Ovary (tissue), 9 donors: ENCODE measurements around the gene WASF3. TPM values are rescaled to one million over a fixed set of nuclear protein-coding genes. Genes with fewer than 3 reads are reported as not detected.

Source experiments
- DNase-seq, 5 donors: peaks; one replicate each; pipeline ENCODE4 v3.0.0-alpha.2; 2019 to 2020
- H3K27ac ChIP-seq, 2 donors: fragments of 200-600 bp; one replicate each; pipeline versions ENCODE4 v1.5.1 to v1.8.0; 2019 to 2022
- H3K27me3 ChIP-seq: fragments of 200-600 bp; one replicate; pipeline ENCODE4 v1.8.0; 2022
- H3K36me3 ChIP-seq: fragments of 200-600 bp; sonication (generic); one replicate; pipeline ENCODE4 v1.5.1; 2019
- H3K4me1 ChIP-seq: one replicate; pipeline ENCODE4 v1.8.1; 2013; ENCODE audit warnings: mild to moderate bottlenecking, moderate library complexity; ENCODE audit not compliant: insufficient read depth
- H3K4me3 ChIP-seq: fragments of 200-600 bp; sonication (generic); one replicate; pipeline ENCODE4 v1.5.1; 2017
- H3K9me3 ChIP-seq, 2 donors: fragments of 200-600 bp in 1 of 2; sonication (generic) in 1 of 2; one replicate each; pipeline versions ENCODE4 v1.5.1 to v1.8.1; 2013 to 2019; ENCODE audit warnings: mild to moderate bottlenecking in 1 of 2, moderate library complexity in 1 of 2
- CTCF ChIP-seq, 3 donors: fragments of 450-650 bp in 2 of 3; fragments of 200-600 bp in 1 of 3; IDR thresholded peaks; one replicate each; pipeline versions ENCODE4 v1.5.1 to v1.8.0; 2016 to 2022; ENCODE audit warnings: antibody characterized with exemption in 3 of 3, mild to moderate bottlenecking in 1 of 3
- EP300 ChIP-seq: sonication (generic); formaldehyde crosslinking; IDR thresholded peaks from one replicate; pipeline ENCODE4 v1.6.1; 2017; ENCODE audit warnings: antibody characterized with exemption
- POLR2A ChIP-seq: fragments of 450-650 bp; IDR thresholded peaks from one replicate; pipeline ENCODE4 v1.6.1; 2017; ENCODE audit warnings: antibody characterized with exemption, mild to moderate bottlenecking, moderate library complexity
- WGBS, 3 donors: extraction: QIAGEN DNeasy Blood & Tissue Kit in 1 of 3; methylation state at CpG; one replicate each; pipeline versions ENCODE4 v1.1.5 to v1.1.7; 2013 to 2017; 5-methylcytosine and 5-hydroxymethylcytosine counted together
- intact Hi-C, 4 donors: fragments of 100-400 bp; cut with DNase I; formaldehyde crosslinking; loops; one replicate each; pipeline versions ENCODE4 v1.11.0 to v1.15.1; 2022 to 2023
- polyA plus RNA-seq, 2 donors: library from polyadenylated mRNA; stranded (reverse); fragments of 200-250 nt in 1 of 2; fragments of 350-450 nt in 1 of 2; fragmentation: Illumina TruSeq in 1 of 2; extraction: RNeasy Lipid Tissue Mini Kit (QIAGEN cat#74804) in 1 of 2; gene quantifications; one replicate each; pipeline ENCODE4 v1.2.3, GENCODE V29; 2013 to 2014
- total RNA-seq, 7 donors: library from RNA; depleted of rRNA in 2 of 7; stranded (reverse); fragments of >200 nt in 2 of 7; fragmentation: NEBNext Ultra II Directional in 3 of 7; extraction: Animal tissue kit (Norgen Biotek cat#: 25700) in 3 of 7; gene quantifications; one replicate each; pipeline versions ENCODE4 v1.1.0 to v1.2.4, GENCODE V29; 2016 to 2023
- donor health status: DM: no; HTN: no; CAD: no; lungs with moderate emphysema.
- donor health status: DM: no; HTN: no; CAD: no.
- donor health status: Bipolar disorder and iron deficiency.
- donor health status: DM: yes; HTN: yes; CAD: no.
- donor health status: DM: no; HTN: no; CAD: no.
- donor health status: DM: yes; HTN: yes; CAD: no.

The WASF3 gene
- total and polyA plus RNA-seq, 9 donors: 11.5 to 37.1 (median 33.7) TPM

GRCh38 chr13:26583662-26584061 lies 26.2 kb downstream of the WASF3 start:
- TF ChIP-seq EP300 (no peak), CTCF (IDR thresholded peaks at IDR 0.05) (no peak), POLR2A (no peak)
- 86 to 95% (median 93%) methylated on average over 2 of the region's 2 CpGs for WGBS, 3 donors
- Histone ChIP-seq H3K27me3 (no peaks in the 10 kb centered on the region), H3K27ac (no peak overlapping the region), H3K4me1 (peaks cover 4% of the 10 kb centered on the region), H3K9me3 (no peaks in the 10 kb centered on the region), H3K36me3 (no peaks in the 10 kb centered on the region), H3K4me3 (no peak overlapping the region)
- no peak for DNase-seq
- intact Hi-C loops: no loop called here

DNA sequence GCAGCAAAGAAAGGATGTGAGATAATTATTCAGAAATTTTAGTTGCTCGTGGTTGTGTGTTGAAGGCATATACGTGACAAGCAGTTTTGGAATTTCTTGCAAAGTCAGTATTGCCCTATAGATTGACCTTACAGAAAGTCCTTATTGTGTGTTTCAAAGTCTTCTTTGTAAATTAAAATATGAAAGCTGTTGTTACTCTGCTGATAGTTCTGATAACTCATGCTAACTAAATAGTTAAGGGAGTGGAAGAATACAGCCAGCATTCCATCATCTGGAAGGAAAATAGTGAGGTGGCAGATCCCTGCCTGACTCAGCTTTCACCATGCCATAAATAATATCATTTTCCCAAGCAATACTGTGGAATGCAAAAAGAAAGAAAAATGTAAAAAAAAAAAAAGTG lies 27.2 kb downstream of the WASF3 start:
- Histone ChIP-seq H3K36me3 (no peaks in the 10 kb centered on the region), H3K27ac (no peak overlapping the region), H3K9me3 (no peaks in the 10 kb centered on the region), H3K4me1 (peaks cover 6% of the 10 kb centered on the region), H3K4me3 (no peak overlapping the region), H3K27me3 (no peaks in the 10 kb centered on the region)
- no peak for DNase-seq
- intact Hi-C loops: no loop called here
- TF ChIP-seq CTCF (IDR thresholded peaks at IDR 0.05) (no peak), EP300 (no peak)
- 40 to 61% (median 54%) methylated on average over 2 of the region's 2 CpGs for WGBS, 3 donors

DNA sequence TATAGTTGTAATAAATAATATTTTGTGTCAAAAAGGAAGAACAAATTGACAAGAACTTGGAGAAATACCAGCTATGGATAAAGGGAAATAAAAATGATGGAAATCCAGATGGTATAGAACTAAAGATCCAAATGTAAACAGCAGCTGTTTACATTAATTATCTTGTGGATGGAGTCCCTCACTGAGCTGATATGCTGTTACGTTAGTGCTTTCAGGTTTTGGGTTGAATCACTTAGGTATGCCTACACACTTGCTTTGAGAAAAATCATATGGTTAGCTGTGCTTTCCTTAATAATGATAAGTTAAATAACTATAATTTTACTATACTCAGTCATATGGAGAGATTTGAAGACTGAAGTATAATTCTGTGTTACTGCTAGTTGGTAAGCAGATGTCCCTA lies 27.7 kb downstream of the WASF3 start:
- 57 to 59% (median 58%) methylated on average over 1 of the region's 1 CpG for WGBS, 3 donors
- Histone ChIP-seq H3K9me3 (no peaks in the 10 kb centered on the region), H3K27me3 (no peaks in the 10 kb centered on the region), H3K27ac (no peak overlapping the region), H3K4me1 (peaks cover 7% of the 10 kb centered on the region), H3K4me3 (no peak overlapping the region), H3K36me3 (no peaks in the 10 kb centered on the region)
- intact Hi-C loops: no loop called here
- TF ChIP-seq EP300: no peak
- TF ChIP-seq CTCF (IDR thresholded peaks at IDR 0.05): no peak
- TF ChIP-seq POLR2A: no peak
- DNase-seq: no peak

- H3K27ac ChIP-seq: no peak overlapping the region
- intact Hi-C loops: no loop called here
- H3K36me3 ChIP-seq: no peaks in the 10 kb centered on the region
- no peak overlapping the region for H3K4me3 ChIP-seq
- no peak for DNase-seq
- no peaks in the 10 kb centered on the region for H3K27me3 ChIP-seq
- H3K9me3 ChIP-seq: no peaks in the 10 kb centered on the region
- H3K4me1 ChIP-seq: peaks cover 7% of the 10 kb centered on the region
- TF ChIP-seq POLR2A: no peak
- TF ChIP-seq EP300: no peak
- TF ChIP-seq CTCF (IDR thresholded peaks at IDR 0.05): no peak
These were observed 29.8 kb downstream of the WASF3 start for GRCh38 chr13:26587251-26587650.

GRCh38 chr13:26589226-26589625 lies 31.7 kb downstream of the WASF3 start:
- intact Hi-C loops: no loop called here
- DNase-seq: no peak
- WGBS, 3 donors: 75 to 80% (median 79%) methylated on average over 1 of the region's 1 CpG
- H3K4me3 ChIP-seq: no peak overlapping the region
- H3K4me1 ChIP-seq: peaks cover 4% of the 10 kb centered on the region
- H3K9me3 ChIP-seq: no peaks in the 10 kb centered on the region
- no peaks in the 10 kb centered on the region for H3K36me3 ChIP-seq
- H3K27ac ChIP-seq: no peak overlapping the region
- no peaks in the 10 kb centered on the region for H3K27me3 ChIP-seq
- no peak for TF ChIP-seq POLR2A
- TF ChIP-seq EP300: no peak
- TF ChIP-seq CTCF (IDR thresholded peaks at IDR 0.05): no peak
